Kidney (tissue), 14 donors: ENCODE results near the gene NTSR1. TPM values are rescaled to one million over a fixed set of nuclear protein-coding genes. Genes with fewer than 3 reads are reported as not detected.

Experiments used
- DNase-seq, 5 donors: peaks; one replicate each; pipeline ENCODE4 v3.0.0-alpha.2; 2013 to 2020
- FAIRE-seq: peaks from 2 replicates; lab custom pipeline; 2012; peaks lifted over from hg19 to GRCh38; lab: Jason Lieb, UNC
- H3K27ac ChIP-seq, 2 donors: one replicate each; pipeline ENCODE4 v1.7.0; 2013; ENCODE audit warnings: low read depth in 2 of 2, low read length in 2 of 2, inconsistent platforms in 1 of 2
- H3K27me3 ChIP-seq: one replicate; pipeline ENCODE4 v1.7.1; 2013; ENCODE audit warnings: low read length, inconsistent platforms; ENCODE audit not compliant: control insufficient read depth, insufficient read depth
- H3K36me3 ChIP-seq, 3 donors: one replicate each; pipeline versions ENCODE4 v1.7.0 to v1.7.1; 2013; ENCODE audit warnings: low read length in 3 of 3, control low read depth in 1 of 3, inconsistent platforms in 1 of 3; ENCODE audit not compliant: insufficient read depth in 3 of 3, control insufficient read depth in 2 of 3
- H3K4me1 ChIP-seq, 3 donors: one replicate each; pipeline versions ENCODE4 v1.7.0 to v1.7.1; 2013; ENCODE audit warnings: low read length in 3 of 3, inconsistent platforms in 1 of 3, low read depth in 1 of 3; ENCODE audit not compliant: control insufficient read depth in 2 of 3, insufficient read depth in 2 of 3
- H3K4me3 ChIP-seq, 3 donors: one replicate each; pipeline versions ENCODE4 v1.7.0 to v1.8.1; 2013; ENCODE audit warnings: low read length in 3 of 3, control low read depth in 1 of 3, inconsistent platforms in 1 of 3
- H3K9ac ChIP-seq, 3 donors: one replicate each; pipeline versions ENCODE4 v1.7.0 to v1.7.1; 2013; ENCODE audit warnings: low read length in 3 of 3, control low read depth in 1 of 3, inconsistent platforms in 1 of 3
- H3K9me3 ChIP-seq, 3 donors: one replicate each; pipeline versions ENCODE4 v1.7.0 to v1.7.1; 2013; ENCODE audit warnings: low read length in 3 of 3, control low read depth in 1 of 3, inconsistent platforms in 1 of 3; ENCODE audit not compliant: control insufficient read depth in 2 of 3, insufficient read depth in 1 of 3
- intact Hi-C: fragments of 100-400 bp; cut with DNase I; formaldehyde crosslinking; loops from one replicate; pipeline ENCODE4 v1.11.1; 2022
- polyA plus RNA-seq: library from polyadenylated mRNA; stranded (reverse); fragments of 350-450 nt; fragmentation: Illumina TruSeq; extraction: RNeasy Lipid Tissue Mini Kit (QIAGEN cat#74804); gene quantifications from one replicate; pipeline ENCODE4 v1.2.3, GENCODE V29; 2014; ENCODE audit warnings: low read depth, low replicate concordance; ENCODE audit not compliant: insufficient read depth
- total RNA-seq: library from RNA; stranded (reverse); fragmentation: NEBNext Ultra II Directional; extraction: Animal tissue kit (Norgen Biotek cat#: 25700); gene quantifications from one replicate; pipeline ENCODE4 v1.2.1, GENCODE V29; 2021
- TF ChIP-seq, protein P1 (sequence below): IDR thresholded peaks from 3 replicates; pipeline ENCODE4 v1.5.1; 2012; ENCODE audit warnings: mild to moderate bottlenecking, moderate library complexity, borderline replicate concordance; ENCODE audit not compliant: insufficient read depth; ENCODE audit errors: extremely low read depth
- donor health status: control.
- donor health status: control.
- donor health status: control.
- donor health status: control.
- donor health status: control.
- donor health status: DM: yes; HTN: yes; CAD: no.
- donor health status: Normal renal cell carcinoma (clear cell type).

Gene NTSR1
- total and polyA plus RNA-seq, 2 donors from 2014 or later: 0.09 TPM; not detected in 1

DNA sequence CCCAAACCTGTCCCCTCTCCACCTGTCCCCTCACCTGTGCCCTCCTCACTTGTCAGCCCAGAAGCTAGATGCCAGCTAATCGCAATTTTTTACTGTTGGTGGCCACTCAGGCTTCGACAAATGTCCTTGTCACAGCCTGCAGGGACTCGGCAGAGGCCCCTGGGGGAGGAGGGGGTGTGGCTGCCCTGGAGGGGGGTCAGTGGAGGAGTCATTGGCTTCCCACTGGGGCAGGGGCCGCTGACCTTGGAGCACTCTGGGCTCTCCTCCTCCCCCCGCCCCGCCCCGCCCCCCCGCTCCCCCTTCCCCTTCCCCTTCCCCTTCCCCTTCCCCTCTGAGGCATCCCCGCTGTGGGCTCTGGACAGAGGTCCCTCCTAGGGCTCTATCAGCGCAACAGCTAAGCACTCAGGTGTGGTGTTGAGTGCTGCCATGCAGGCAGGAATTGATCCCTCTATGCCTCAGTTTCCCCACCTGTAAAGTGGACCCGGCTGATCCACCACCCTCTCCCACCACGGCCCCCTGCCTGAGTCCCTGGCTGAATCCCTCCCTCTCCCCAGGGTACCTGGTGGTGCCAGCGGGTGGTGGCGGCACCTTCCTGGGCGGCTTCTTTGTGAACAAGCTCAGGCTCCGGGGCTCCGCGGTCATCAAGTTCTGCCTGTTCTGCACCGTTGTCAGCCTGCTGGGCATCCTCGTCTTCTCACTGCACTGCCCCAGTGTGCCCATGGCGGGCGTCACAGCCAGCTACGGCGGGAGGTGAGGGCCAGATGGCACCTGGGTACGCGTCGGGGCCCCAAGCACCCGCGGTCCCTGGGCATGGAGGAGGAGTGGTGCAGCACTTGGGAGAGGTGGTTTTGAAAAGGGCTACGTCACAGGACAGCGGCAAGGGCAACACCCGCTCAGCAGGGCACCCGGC, 42.6 kb upstream of the NTSR1 start:
- Histone ChIP-seq H3K36me3 (no peaks in the 10 kb centered on the region), H3K27ac (no peak overlapping the region), H3K4me1 (peaks cover 0 to 3% (median 0%) of the 10 kb centered on the region in 3 donors), H3K9ac (no peak overlapping the region), H3K4me3 (no peak overlapping the region), H3K27me3 (no peaks in the 10 kb centered on the region), H3K9me3 (no peaks in the 10 kb centered on the region)
- no peak for DNase-seq
- no peak for FAIRE-seq
- TF ChIP-seq, protein P1, sequence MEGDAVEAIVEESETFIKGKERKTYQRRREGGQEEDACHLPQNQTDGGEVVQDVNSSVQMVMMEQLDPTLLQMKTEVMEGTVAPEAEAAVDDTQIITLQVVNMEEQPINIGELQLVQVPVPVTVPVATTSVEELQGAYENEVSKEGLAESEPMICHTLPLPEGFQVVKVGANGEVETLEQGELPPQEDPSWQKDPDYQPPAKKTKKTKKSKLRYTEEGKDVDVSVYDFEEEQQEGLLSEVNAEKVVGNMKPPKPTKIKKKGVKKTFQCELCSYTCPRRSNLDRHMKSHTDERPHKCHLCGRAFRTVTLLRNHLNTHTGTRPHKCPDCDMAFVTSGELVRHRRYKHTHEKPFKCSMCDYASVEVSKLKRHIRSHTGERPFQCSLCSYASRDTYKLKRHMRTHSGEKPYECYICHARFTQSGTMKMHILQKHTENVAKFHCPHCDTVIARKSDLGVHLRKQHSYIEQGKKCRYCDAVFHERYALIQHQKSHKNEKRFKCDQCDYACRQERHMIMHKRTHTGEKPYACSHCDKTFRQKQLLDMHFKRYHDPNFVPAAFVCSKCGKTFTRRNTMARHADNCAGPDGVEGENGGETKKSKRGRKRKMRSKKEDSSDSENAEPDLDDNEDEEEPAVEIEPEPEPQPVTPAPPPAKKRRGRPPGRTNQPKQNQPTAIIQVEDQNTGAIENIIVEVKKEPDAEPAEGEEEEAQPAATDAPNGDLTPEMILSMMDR: no peak
- intact Hi-C loops: loop anchor here (10.0 kb wide), 1 partner anchor 139 kb away; the partner anchor contains the start of gene OGFR

DNA sequence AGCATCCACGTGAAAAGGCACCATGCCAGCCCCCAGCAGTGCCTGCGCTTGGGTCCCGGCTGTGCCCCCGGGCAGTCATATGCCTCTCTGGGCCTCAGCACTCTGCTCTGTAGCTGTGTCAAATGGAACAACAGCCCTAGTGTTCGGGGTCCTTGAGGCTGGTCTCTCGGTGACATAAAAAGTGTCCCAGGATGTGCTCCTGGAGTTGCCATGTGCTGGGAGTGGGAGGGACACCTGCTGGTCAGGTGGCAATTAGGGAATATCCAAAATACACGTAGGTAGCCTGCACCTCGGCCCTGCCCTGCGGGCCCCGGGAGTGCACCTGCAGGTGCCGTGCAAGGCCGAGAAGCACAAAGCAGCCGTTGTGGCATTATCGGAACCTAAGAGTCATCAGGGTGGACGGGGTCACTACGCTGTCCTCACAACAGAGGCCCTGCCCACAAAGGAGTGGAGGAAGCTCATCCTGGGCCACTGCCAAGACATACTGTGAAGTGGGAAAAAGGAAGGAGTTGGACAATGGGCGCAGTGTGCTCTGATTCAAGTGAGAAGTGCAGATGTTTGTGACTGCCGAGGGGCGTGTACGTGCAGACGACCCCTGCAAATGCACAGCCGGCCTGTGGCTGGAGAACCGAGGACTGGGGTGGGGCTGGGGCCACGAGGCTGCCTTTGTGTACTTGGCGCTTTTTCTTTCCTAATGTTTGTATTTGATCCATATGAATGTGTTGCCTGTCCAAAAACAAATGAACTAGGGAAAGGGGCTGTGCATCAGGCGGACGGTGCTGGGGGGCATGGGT, 41.7 kb upstream of the NTSR1 start:
- Histone ChIP-seq H3K27ac (no peak overlapping the region), H3K9me3 (no peaks in the 10 kb centered on the region), H3K4me3 (no peak overlapping the region), H3K27me3 (no peaks in the 10 kb centered on the region), H3K4me1 (peaks cover 0 to 3% (median 0%) of the 10 kb centered on the region in 3 donors), H3K36me3 (no peaks in the 10 kb centered on the region), H3K9ac (no peak overlapping the region)
- DNase-seq: peak in 1 of 5 donors; percentile 44
- intact Hi-C loops: loop anchor here (10.0 kb wide), 1 partner anchor 138 kb away; the partner anchor contains the start of gene OGFR
- TF ChIP-seq, protein P1: no peak
- no peak for FAIRE-seq

DNA sequence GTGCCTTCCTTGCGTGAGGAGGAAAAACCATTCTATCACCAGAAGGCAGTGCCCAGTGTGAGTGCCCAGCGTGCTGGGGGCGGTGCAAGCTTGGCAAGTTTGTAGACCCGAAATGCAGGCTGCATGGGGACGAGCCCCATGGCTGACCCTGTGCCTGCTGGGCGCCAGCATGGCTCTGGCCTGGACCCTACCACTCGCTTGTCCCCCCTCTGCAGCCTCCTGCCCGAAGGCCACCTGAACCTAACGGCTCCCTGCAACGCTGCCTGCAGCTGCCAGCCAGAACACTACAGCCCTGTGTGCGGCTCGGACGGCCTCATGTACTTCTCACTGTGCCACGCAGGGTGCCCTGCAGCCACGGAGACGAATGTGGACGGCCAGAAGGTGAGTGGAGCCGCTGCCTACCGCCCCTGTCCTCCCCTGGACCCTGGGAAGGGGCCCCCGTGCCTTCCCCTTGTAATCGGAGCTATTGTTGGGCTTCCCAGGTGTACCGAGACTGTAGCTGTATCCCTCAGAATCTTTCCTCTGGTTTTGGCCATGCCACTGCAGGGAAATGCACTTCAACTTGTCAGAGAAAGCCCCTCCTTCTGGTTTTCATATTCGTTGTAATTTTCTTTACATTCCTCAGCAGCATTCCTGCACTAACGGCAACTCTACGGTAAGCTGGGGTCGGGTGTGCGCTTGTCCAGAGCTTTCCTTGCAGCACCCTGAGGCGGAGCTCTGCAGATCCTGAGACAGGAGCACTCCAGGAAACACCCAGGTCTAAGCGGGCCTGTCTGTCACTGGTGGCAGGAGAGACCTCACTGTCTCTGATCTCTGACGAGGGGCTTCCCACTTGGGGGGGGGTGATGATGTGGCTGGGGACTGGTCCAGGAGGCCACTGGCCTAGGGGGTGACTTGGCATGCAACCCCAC, 40.9 kb upstream of the NTSR1 start:
- TF ChIP-seq, protein P1: no peak
- Histone ChIP-seq H3K9me3 (no peaks in the 10 kb centered on the region), H3K36me3 (no peaks in the 10 kb centered on the region), H3K27me3 (no peaks in the 10 kb centered on the region), H3K4me3 (no peak overlapping the region), H3K27ac (no peak overlapping the region), H3K9ac (no peak overlapping the region), H3K4me1 (peaks cover 0 to 3% (median 0%) of the 10 kb centered on the region in 3 donors)
- FAIRE-seq: no peak
- intact Hi-C loops: loop anchor here (10.0 kb wide), 1 partner anchor 137 kb away; the partner anchor contains the start of gene OGFR
- no peak for DNase-seq
